HG03558 (cell line): Measurements from ENCODE around the gene ZNHIT2.

Source experiments
- ATAC-seq: cut with Tn5 transposase; IDR thresholded peaks from one replicate; pipeline ENCODE4 v1.9.1; 2021; ENCODE audit warnings: moderate number of reproducible peaks; ENCODE audit not compliant: unreplicated experiment; ENCODE audit errors: extremely low read depth

The ZNHIT2 gene

GRCh38 chr11:65107751-65108468, 9.6 kb downstream of the ZNHIT2 start:
- ATAC-seq, result no peak

DNA sequence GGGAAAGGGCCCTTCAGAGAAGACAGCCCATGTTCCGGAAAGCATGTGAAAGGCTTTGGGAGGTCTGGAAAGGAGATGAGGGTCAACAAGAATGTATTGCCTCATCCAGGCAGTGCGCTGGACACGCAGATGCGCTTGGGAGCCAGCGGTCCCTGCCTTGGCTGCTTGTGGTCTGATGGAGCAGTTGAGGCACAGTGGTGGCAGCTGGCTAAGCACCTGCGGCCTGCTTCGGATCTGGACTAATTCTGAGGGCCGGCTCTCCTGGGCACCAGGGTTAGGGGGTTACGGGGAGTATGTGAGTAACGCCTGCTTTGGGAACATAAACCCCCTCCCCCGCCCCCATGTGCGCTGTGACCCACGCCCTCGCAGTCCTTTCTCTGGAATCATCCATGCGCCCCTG, 10.4 kb downstream of the ZNHIT2 start:
- no peak for ATAC-seq

- ATAC-seq, result no peak
Measured at GRCh38 chr11:65104628-65105027, 12.9 kb downstream of the ZNHIT2 start.

DNA sequence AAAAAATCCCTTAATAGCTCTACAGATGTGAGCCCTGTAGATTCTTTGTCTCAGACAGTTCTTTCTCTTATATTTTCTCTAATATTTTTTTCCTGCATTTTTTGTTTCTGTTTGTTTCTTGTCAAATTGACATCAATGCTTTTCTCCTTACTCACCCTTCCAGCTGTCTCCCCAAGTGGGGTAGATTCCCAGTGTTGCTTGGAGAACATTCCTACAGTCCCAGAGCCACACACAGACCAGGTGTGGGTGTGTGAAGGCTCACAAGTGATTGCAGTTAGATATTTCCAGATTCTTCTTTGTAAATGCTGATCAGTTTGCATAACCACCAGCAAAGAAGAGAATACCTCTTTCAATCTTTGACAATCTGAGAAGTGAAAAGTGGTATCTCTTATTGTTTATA, 14.0 kb downstream of the ZNHIT2 start:
- no peak for ATAC-seq

DNA sequence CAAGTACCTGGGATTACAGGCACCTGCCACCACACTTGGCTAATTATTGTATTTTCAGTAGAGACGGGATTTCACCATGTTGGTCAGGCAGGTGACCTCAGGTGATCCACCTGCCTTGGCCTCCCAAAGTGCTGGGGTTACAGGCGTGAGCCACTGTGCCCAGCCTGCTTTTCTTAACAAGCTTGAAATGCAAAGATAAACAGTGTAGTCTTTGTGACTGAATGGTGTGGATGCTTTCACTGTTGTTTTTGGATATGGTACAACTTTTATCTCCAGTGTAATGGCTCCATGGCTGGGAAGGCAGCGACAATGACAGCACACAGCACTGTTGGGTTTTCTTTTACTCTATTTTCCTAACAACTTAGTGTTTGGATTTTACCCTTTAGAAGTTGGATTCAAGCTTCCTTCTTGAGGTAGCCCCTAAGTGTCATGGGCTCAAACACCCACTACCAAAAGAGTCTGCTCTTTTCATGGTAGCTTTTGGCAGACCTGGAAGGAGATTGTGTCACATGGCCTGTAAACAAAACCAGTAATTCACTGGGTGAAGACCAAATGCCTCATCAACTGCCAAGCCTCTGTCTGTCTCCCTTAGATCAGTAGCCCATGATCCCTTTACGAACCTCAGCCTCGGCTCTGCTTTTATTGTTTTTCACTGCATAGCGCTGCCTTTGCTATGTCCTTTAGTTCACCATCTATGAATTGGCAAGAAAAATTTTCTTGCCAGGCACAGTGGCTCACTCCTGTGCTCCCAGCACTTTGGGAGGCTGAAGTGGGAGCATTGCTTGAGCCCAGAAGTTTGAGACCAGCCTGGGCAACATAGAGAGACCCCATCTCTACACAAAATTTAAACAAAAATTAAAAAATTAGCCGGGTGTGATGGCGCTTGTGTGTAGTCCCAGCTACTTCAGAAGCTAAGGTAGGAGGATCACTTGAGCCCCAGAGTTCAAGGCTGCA, 15.1 kb downstream of the ZNHIT2 start:
- ATAC-seq, result no peak

DNA sequence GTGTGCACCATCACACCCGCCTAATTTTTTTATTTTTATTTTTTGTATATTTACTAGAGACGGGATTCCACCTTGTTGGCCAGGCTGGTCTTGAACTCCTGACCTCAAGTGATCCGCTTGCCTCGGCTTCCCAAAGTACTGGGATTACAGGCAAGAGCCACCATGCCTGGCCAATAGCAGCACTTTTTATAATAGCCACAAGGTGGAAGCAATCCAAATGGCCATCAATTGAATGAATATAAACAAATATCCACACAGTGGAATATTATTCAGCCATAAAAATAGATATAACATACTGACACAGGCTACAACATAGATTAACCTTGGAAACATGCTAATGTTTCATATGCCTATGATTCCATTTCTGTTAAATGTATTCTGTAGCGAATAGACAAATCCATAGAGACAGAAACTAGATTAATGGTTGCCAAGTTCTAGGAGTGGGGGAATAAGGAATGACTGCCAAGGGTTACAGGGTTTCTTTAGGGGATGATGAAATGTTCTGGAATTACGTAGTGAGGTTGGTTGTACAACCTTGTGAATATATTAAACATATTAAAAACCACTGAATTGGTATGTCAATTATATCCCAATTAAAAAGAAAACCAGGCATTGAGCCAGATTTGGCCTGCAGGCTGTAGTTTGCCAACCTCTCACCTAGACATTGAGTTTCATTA, 16.7 kb downstream of the ZNHIT2 start:
- no peak for ATAC-seq

GRCh38 chr11:65096926-65097325, 20.6 kb downstream of the ZNHIT2 start:
- no peak for ATAC-seq

DNA sequence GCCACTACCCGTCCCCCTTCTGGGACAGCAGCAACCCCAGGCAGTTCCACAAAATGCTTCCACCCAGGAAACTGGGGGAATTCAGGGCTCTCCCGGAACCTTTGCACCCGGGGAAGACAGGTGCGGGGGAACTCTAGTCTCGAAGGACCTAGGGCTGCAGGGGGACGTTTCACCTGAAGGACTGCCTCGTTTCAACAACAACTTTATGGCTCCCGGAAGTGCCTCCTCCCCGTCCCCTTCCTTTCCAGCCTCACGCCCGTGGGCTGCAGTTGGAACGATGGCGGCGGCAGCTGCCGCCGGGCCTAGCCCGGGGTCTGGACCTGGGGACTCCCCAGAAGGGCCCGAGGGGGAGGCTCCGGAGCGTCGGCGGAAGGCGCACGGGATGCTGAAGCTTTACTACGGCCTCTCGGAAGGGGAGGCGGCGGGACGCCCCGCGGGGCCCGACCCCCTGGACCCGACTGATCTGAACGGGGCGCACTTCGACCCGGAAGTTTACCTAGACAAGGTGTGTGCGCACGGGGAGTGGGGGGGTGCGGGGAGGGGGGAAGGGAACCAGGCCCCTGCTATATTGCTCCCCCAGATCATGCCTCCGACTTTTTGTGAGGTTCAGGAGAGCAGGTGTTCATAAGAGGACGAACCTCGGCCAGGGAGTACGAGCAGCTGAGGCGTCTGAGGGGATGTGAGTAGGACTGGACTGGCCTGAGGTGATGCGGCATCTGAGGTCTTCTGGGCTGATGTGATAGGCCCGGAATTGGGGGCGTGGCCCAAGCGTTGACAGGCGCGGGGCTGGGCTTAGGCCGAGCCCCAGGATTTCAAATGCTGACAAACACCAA, 21.3 kb downstream of the ZNHIT2 start, which contains the start of gene VPS51:
TSS of gene VPS51 (plus strand) at position 241 of the 833 bp plus-strand sequence. CDS start at position 278, 37 bp downstream.
- no peak for ATAC-seq

DNA sequence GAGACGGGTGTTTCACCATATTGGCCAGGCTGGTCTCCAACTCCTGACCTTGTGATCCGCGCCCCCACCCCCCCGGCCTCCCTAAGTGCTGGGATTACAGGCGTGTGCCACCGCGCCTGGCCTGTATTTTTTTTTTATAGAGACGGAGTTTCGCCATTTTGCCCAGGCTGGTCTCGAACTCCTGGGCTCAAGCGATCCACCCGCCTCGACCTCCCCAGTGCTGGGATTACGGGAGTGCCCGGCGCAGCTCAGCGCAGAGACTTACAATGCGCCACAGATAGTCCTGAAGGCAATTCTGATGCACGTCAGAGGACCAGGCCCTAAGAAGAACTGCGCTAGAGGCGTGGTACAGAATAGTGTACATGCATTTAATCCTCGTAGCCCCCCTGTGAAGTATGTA, 22.1 kb downstream of the ZNHIT2 start:
- ATAC-seq, result no peak

DNA sequence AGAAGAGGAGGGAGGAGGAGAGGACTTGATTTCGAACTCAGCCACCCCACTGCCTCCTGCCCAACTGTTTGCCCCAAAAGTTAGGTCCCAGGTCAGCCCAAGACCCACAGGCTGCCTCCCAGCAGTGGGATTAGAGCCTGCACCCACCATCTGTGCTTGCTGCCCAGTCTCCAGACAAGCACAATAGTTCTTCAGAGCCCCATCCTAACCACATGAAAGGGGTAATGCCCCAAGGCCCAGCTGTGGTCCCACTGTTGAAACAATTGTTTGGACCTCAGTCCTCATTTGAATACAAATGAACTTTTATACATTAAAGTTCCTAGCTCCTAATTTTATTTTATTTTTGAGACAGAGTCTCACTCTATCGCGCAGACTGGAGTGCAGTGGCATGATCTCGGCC, 26.9 kb downstream of the ZNHIT2 start:
- no peak for ATAC-seq

GRCh38 chr11:65089621-65090020, 27.9 kb downstream of the ZNHIT2 start:
- ATAC-seq, result no peak

- ATAC-seq, result no peak
Measured at GRCh38 chr11:65087827-65088226, 29.7 kb downstream of the ZNHIT2 start.

- no peak for ATAC-seq
Measured at GRCh38 chr11:65087216-65087615, 30.3 kb downstream of the ZNHIT2 start.

DNA sequence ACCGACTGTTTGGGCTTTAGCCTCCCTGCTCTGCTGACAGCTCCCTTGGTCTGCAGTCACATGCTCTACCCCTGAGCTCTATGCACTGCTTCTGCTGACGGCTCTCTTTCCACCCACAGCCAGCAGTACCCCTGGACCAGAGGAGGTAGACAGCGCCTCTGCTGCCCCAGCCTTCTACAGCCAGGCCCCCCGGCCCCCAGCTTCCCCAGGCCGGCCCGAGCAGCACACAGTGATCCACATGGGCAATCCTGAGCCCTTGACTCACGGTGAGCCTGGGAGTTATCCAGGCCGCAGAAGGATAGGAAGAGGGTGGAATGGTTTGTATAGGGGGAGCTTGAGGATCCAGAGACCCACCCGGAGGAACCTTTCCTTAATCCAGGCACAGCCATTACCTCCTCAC, 30.7 kb downstream of the ZNHIT2 start:
- no peak for ATAC-seq

GRCh38 chr11:65085446-65085845, 32.1 kb downstream of the ZNHIT2 start:
- no peak for ATAC-seq

DNA sequence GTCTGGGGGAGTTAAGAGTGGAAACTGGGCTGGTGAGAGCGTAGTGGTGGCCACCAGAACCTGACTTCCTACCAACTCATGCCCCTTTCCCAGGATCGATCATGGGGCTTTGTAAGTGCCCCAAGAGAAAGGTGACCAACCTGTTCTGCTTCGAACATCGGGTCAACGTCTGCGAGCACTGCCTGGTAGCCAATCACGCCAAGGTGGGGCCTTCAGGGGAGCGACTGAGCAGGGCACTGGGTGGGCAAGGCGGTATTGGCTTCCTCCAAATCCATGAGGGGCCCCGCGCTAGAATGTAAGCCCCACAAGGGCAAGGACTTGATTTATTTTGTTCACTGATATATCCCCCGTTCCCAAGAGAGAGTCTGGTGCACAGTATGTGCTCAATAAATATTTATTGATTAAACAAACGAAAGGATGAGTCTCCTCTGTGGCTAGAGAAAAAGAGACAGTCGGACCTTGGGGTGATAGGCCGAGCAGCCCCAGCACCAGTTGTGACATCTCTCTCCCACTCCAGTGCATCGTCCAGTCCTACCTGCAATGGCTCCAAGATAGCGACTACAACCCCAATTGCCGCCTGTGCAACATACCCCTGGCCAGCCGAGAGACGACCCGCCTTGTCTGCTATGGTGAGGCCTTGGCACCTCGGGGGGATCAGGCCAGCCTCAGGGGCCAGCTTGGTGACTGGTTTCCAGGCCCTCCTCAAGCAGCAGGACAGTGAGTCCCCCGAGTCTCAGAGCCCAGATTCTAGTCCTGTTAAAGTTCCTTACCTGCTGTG, 32.7 kb downstream of the ZNHIT2 start:
- ATAC-seq, result no peak

GRCh38 chr11:65083834-65084597, 33.5 kb downstream of the ZNHIT2 start, which contains the start of the genes CDCA5 and ZFPL1:
CDCA5 (minus strand) TSS chr11:65084040; CDS start chr11:65083978, 62 bp downstream.
ZFPL1 (plus strand) TSS chr11:65084222; CDS start chr11:65084699, 477 bp downstream.
- ATAC-seq, result peak; percentile 56

- ATAC-seq, result no peak
Measured at GRCh38 chr11:65083134-65083833, 34.2 kb downstream of the ZNHIT2 start.
